ENCODE measurements around the gene FAM20C.
"Not testable (repeated sequence)": the region's sequence is repeated elsewhere in the genome, so short reads cannot be mapped to it uniquely, and the experiment has no call there.

The FAM20C gene

GRCh38 chr7:191105-191980 is 1.0 kb upstream of the FAM20C start:
- DNase-seq (ENCODE audit: low spot score): peak; percentile 65
- peak; percentile 98 for FAIRE-seq

GRCh38 chr7:192701-193480 is 520 bp downstream of the FAM20C start:
- peak; percentile 89 for FAIRE-seq
- DNase-seq (ENCODE audit: low spot score): peak; percentile 42

- peak; percentile 24 for DNase-seq (ENCODE audit: low spot score)
- FAIRE-seq: no peak
Measured at GRCh38 chr7:193481-194251, 1.3 kb downstream of the FAM20C start.

GRCh38 chr7:194252-195009 is 2.1 kb downstream of the FAM20C start:
- DNase-seq (ENCODE audit: low spot score): peak; percentile 25
- FAIRE-seq: no peak

- no peak for FAIRE-seq
- DNase-seq (ENCODE audit: low spot score): no peak
Measured at GRCh38 chr7:195010-195829, 2.8 kb downstream of the FAM20C start.

- no peak for FAIRE-seq
- DNase-seq (ENCODE audit: low spot score): no peak
Measured at GRCh38 chr7:195830-196128, 3.4 kb downstream of the FAM20C start.

GRCh38 chr7:196283-196682 is 3.9 kb downstream of the FAM20C start:
- DNase-seq (ENCODE audit: low spot score) (no peak), FAIRE-seq (no peak)

GRCh38 chr7:196778-197321 is 4.5 kb downstream of the FAM20C start:
- DNase-seq (ENCODE audit: low spot score) (no peak), FAIRE-seq (peak; percentile 48)

GRCh38 chr7:197413-198335 is 5.3 kb downstream of the FAM20C start:
- FAIRE-seq (no peak), DNase-seq (ENCODE audit: low spot score) (no peak)

GRCh38 chr7:199483-200249 is 7.3 kb downstream of the FAM20C start:
- FAIRE-seq (no peak), DNase-seq (ENCODE audit: low spot score) (no peak)

GRCh38 chr7:200290-200689 is 7.9 kb downstream of the FAM20C start:
- no peak for FAIRE-seq
- no peak for DNase-seq (ENCODE audit: low spot score)

- DNase-seq (ENCODE audit: low spot score): no peak
- FAIRE-seq: no peak
Measured at GRCh38 chr7:200704-201103, 8.3 kb downstream of the FAM20C start.

- peak; percentile 59 for FAIRE-seq
- no peak for DNase-seq (ENCODE audit: low spot score)
Measured at GRCh38 chr7:204326-204725, 12.0 kb downstream of the FAM20C start.

- FAIRE-seq (peak; percentile 99), DNase-seq (ENCODE audit: low spot score) (no peak)
Measured at GRCh38 chr7:205115-206010, 13.0 kb downstream of the FAM20C start.

GRCh38 chr7:206351-206750 is 14.0 kb downstream of the FAM20C start:
- peak; percentile 100 for FAIRE-seq
- DNase-seq (ENCODE audit: low spot score): not testable (repeated sequence)

GRCh38 chr7:207418-208129 is 15.2 kb downstream of the FAM20C start:
- no peak for FAIRE-seq
- DNase-seq (ENCODE audit: low spot score): no peak
